IPS-NIHi11 (cell line): ENCODE measurements around the gene CD163L1.
A peak's percentile ranks its signal among the peaks of the same experiment; 100 is the strongest.
"Not testable (repeated sequence)": the region's sequence is repeated elsewhere in the genome, so short reads cannot be mapped to it uniquely, and the experiment has no call there.

Experiments used
- DNase-seq: peaks from one replicate; pipeline ENCODE4 v3.0.0; 2012; ENCODE audit warnings: mixed read lengths, low spot score

CD163L1 gene

GRCh38 chr12:7404275-7404674 lies 39.7 kb downstream of the CD163L1 start:
- no peak for DNase-seq

GRCh38 chr12:7403466-7403865 lies 40.5 kb downstream of the CD163L1 start:
- no peak for DNase-seq

GRCh38 chr12:7399089-7399488 lies 44.9 kb downstream of the CD163L1 start:
- DNase-seq: no peak

- no peak for DNase-seq
Observed at GRCh38 chr12:7396418-7396817, 47.5 kb downstream of the CD163L1 start.

- DNase-seq: no peak
Observed at GRCh38 chr12:7395950-7396349, 48.0 kb downstream of the CD163L1 start.

GRCh38 chr12:7387289-7387688 lies 56.7 kb downstream of the CD163L1 start:
- no peak for DNase-seq

GRCh38 chr12:7383157-7383556 lies 60.8 kb downstream of the CD163L1 start:
- DNase-seq: no peak

- no peak for DNase-seq
Observed at GRCh38 chr12:7376196-7376595, 67.8 kb downstream of the CD163L1 start.

GRCh38 chr12:7375145-7375543 lies 68.8 kb downstream of the CD163L1 start:
- DNase-seq: no peak

GRCh38 chr12:7374423-7375144 lies 69.4 kb downstream of the CD163L1 start:
- peak; percentile 78 for DNase-seq

- no peak for DNase-seq
Observed at GRCh38 chr12:7373226-7373625, 70.7 kb downstream of the CD163L1 start.

GRCh38 chr12:7369274-7369729 lies 74.7 kb downstream of the CD163L1 start:
- no peak for DNase-seq

GRCh38 chr12:7362734-7363133 lies 81.2 kb downstream of the CD163L1 start:
- no peak for DNase-seq

GRCh38 chr12:7361265-7361664 lies 82.7 kb downstream of the CD163L1 start:
- DNase-seq: peak; percentile 24

GRCh38 chr12:7354529-7354928 lies 89.4 kb downstream of the CD163L1 start:
- no peak for DNase-seq

GRCh38 chr12:7352661-7353060 lies 91.3 kb downstream of the CD163L1 start:
- no peak for DNase-seq

GRCh38 chr12:7351177-7351576 lies 92.8 kb downstream of the CD163L1 start:
- no peak for DNase-seq

- no peak for DNase-seq
Observed at GRCh38 chr12:7349418-7349817, 94.5 kb downstream of the CD163L1 start.

- DNase-seq: no peak
Observed at GRCh38 chr12:7346551-7347225, 97.3 kb downstream of the CD163L1 start.

GRCh38 chr12:7344833-7345606 lies 98.9 kb downstream of the CD163L1 start:
- DNase-seq: no peak

- DNase-seq: no peak
Observed at GRCh38 chr12:7339675-7340074, 104.3 kb downstream of the CD163L1 start.

- DNase-seq: not testable (repeated sequence)
Observed at GRCh38 chr12:7337790-7338189, 106.2 kb downstream of the CD163L1 start.

- DNase-seq: no peak
Observed at GRCh38 chr12:7327918-7328317, 116.0 kb downstream of the CD163L1 start.
